Sigmoid colon (tissue), 3 donors: ENCODE results near the gene STARD13.

Experiments
- CTCF ChIP-seq, 4 experiments: fragments of 450-650 bp in 3 of 4; fragments of 200-600 bp in 1 of 4; IDR thresholded peaks; one replicate each; pipeline ENCODE4 v1.5.1; 2016 to 2019; ENCODE audit warnings: antibody characterized with exemption in 4 of 4, mild to moderate bottlenecking in 3 of 4, moderate library complexity in 2 of 4
- POLR2A ChIP-seq, 2 donors: fragments of 450-650 bp; IDR thresholded peaks; one replicate each; pipeline ENCODE4 v1.6.1; 2016; ENCODE audit warnings: antibody characterized with exemption in 2 of 2, mild to moderate bottlenecking in 2 of 2, moderate library complexity in 2 of 2

- no peak for TF ChIP-seq CTCF (IDR thresholded peaks at IDR 0.05)
- TF ChIP-seq POLR2A (IDR thresholded peaks at IDR 0.05) = no peak
Observed at GRCh38 chr13:33053397-33054066, 232.0 kb downstream of the STARD13 start.
